ENCODE results near the gene OR6B3.

OR6B3 gene

GRCh38 chr2:240043279-240043989 lies 9.9 kb downstream of the OR6B3 start:
- no peak for DNase-seq

DNA sequence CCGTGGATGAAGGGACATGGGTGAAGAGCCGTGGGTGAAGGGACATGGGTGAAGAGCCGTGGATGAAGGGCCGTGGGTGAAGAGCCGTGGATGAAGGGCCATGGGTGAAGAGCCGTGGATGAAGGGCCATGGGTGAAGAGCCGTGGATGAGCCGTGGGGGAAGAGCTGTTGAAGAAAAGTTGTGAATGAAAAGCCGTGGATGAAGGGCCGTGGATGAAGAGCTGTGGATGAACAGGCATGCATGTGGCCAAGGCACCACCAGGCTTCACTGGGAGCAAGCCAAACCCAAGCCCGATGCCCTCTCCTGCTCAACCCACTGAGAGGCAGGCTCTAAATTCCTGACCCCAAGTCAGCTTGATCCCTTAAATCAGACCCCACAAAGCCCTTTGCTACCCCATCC lies 10.6 kb downstream of the OR6B3 start:
- no peak for DNase-seq

DNA sequence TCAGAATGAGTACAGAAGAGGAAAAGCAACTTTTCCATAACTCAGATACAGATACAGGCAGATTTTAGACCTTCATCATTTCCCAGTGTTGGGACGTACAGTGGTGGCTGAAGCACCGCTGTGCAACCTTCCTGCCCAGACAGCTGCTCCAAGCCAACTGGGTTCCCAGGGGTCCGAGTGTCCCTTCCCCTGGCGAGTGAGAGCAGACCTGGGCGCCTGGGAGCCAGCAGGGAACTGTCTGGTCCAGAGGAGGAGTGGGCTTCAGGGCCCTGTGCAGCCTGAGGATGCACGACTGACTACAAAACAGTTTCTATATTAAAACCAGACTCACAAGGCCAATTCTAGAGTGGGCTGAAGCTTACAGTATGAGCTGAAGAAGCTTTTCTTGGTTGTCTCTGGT lies 12.0 kb downstream of the OR6B3 start:
- DNase-seq, result no peak

GRCh38 chr2:240037358-240037757 lies 16.0 kb downstream of the OR6B3 start:
- DNase-seq, result no peak

DNA sequence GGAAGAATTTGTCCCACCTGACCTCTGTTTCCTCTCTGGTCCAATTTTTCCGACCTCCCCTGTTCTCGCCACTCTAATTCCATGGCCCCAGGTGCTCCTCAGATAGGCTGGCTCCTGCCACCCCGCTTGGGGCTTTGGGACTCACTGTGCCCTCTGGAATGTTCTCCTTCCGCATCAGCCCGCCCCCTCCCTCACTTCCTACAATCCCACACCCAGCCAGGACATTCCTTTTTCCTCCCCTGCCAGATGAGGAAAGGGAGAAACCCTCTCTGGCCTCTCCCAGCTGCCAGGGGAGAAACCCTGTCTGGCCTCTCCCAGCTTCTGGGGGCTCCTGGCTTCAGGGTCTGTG lies 20.0 kb downstream of the OR6B3 start:
- no peak for DNase-seq

DNA sequence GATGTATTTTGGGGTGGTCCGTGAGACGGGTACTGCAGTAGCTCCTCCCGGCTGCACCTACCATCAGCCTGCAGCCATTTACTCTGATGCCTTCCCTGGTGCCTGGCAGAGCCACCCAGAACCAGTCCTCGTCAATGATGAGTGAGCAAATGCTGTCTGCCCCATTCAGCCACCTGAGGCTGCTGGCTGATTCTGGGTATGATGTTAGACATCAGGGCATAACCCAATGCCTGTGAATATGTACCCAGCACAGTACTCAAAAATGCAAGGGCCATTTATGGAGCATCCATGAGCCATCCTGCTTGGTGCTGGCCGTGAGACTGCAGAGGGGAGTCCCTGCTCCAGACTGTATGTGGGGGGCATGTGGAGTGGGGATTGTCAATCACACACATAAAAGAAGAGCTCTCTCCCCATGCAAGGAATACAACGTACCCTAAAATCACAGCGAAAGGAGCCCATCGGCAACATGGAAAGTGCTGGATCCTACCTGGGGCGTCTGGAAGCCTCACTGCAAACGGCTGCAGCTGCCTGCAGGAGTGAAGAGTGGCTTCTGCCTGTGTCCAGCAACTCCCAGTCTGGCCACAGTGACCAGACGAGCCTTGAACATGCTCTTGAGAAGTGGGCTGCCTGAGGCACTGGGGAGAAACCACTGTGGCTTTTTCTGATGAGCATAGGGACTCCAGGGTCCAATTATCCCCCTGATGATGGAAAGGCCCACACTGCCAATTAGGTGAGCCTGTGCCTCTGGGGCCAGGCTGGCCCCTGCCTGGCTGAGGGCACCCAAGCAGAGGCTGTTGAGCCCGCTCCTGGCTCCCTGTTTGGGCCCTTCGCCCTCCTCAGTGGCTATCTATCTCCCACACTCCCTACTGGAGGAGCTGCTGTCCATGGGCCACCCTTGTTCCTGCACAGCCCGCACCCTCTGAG lies 20.7 kb downstream of the OR6B3 start:
- DNase-seq, result no peak

DNA sequence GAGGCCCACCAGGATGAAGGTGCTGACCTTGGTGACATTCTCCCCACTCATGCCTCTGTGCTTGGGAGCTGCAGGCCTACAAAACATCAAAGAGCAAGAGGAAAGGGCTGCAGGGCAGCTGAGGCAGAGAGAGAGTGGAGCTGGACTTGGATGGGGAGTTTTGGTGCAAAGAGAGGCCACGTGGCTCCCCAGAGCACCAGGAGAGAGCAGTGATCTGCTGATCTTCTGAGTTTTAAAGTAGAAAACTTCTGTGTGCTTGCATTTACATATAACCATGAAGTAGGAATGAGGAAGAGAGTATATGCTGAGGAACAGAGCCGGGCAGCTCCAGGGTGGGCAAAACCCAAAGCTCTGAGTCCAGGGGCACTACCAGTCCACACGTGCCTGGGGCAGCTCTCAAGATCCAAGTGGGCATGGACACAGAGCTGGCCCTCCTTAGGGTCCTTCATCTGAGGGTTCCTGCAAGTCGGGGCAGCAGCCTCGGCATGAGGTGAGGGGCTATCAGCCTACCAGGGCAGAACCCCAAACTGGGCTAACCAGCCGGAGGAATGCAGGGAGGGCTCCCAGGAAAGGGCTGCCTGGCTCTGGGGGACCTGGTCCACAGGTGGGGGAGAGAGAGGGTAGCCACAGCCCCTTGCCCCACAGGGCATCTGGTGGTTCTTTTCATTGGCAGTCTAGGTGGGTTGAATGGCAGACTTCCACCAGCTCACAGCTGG lies 22.8 kb downstream of the OR6B3 start, which contains the start of gene OR6B2:
TSS of gene OR6B2 (minus strand) at position 51 of the 716 bp plus-strand sequence. CDS start at position 51, 0 bp downstream.
- no peak for DNase-seq

- DNase-seq, result peak; percentile 53
Measured at GRCh38 chr2:240024766-240025165, 28.6 kb downstream of the OR6B3 start.

DNA sequence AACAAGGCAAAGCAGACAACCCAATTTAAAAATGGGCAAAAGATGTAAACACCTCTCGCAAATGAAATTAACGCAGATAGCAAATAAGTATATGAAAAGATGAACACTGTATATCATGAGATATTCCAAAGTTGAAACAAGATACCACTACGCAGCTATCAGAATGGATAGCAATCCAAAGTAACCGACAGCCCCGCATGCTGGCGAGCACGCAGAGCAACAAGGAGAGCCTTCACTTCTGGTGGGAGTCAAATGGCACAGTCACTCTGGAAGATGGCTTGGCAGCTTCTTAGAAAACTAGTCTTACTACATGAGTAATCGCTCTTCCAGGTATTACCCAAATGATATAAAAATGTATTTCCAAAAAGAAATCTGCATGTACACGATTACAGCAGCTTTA lies 29.5 kb downstream of the OR6B3 start:
- DNase-seq, result peak; percentile 29

DNA sequence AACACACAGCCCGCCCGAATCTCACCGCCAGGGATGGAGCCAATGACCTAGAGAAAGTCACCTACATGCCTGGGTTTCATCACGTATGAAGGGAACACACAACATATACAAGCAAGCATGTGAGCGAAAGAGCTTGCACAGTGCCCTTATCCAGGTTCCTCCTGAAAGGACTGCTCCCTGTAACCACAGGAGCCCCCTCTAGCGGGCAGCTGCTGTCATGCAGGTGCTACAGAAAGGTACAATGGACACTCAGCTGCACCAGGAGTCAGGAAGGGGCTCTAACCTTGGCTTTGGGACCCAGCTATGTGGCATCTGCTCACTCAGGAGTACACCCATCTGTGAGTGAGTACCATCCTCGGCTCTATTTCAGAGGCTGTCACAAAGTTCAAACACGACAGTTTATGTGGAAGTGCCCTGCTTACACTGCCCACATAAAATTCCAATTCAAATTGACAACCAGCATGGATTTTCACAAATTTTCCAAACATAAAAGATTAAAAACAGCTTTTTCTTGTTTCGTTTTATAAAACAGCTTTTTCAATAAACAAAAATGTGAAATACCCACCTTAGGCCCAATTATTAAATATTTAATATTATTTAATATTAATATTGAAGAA lies 31.7 kb downstream of the OR6B3 start:
- DNase-seq, result peak; percentile 73

- no peak for DNase-seq
Measured at GRCh38 chr2:240018071-240018750, 35.1 kb downstream of the OR6B3 start.

DNA sequence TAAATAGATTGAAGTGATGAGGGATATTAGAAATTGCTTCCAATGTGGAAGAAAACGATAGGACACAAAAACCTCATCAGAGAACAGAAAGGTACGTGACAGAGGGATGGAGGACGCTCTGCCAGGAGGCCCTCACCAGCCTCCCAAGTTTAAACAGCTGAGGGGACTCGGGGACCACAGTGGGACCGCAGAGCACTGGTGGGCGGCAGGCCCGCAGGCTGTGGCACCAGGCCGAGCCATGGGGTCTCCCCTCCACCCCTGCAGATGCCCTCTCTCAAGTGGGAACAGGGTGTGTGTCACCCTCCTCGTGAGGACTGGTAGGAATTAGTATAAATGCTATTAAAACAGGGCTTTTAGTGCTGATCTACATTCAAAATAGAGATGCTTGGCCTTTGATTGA lies 39.0 kb downstream of the OR6B3 start:
- no peak for DNase-seq

- peak; percentile 30 for DNase-seq
Measured at GRCh38 chr2:240013343-240013742, 40.0 kb downstream of the OR6B3 start.

DNA sequence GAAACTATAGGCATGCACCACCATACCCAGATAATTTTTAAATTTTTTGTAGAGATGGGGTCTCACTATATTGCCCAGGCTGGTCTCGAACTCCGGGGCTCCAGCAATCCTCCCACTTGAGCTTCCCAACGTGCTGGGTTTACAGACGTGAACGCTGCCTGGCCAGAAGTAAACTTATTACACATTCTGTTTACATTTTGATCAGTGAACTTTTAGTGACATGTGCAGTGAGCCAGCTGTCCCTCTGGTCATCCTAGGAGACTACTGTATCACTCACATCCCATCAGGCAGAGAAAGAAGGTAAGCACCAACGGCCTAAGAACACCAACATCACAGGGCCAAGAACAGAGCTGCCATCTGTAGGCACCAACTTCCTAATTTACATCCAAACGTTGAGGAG lies 50.3 kb downstream of the OR6B3 start:
- DNase-seq, result no peak

GRCh38 chr2:240000671-240001070 lies 52.6 kb downstream of the OR6B3 start:
- DNase-seq, result no peak

- DNase-seq, result no peak
Measured at GRCh38 chr2:239997686-239998409, 55.5 kb downstream of the OR6B3 start.

Measured in hematopoietic multipotent progenitor cell treated with erythropoietin and hydrocortisone succinate and interleukin-3 and kit ligand, for 8 days (in vitro differentiated cells).